Epithelial cell of alveolus of lung (primary cell): ENCODE results near the gene FEM1A. TPM values are rescaled to one million over a fixed set of nuclear protein-coding genes. Genes with fewer than 3 reads are reported as not detected.

Source experiments
- total RNA-seq: library from RNA; depleted of rRNA; stranded (reverse); fragments of >200 nt; gene quantifications from 2 replicates; pipeline ENCODE4 v1.2.1, GENCODE V29; 2015

FEM1A gene
- 11.7 and 12.5 TPM in 2 replicates for total RNA-seq

GRCh38 chr19:4791183-4792018, at the start of gene FEM1A:
TSS of gene FEM1A (plus strand) at chr19:4791734. CDS start at chr19:4791855, 121 bp downstream.

GRCh38 chr19:4831304-4831978, 39.9 kb downstream of the FEM1A start, which contains the start of gene TICAM1:
TSS of gene TICAM1 (minus strand) at chr19:4831712. CDS start at chr19:4818377, 13,335 bp downstream.

Other genes with a start within 250 kb of the FEM1A start
- gene SEMA6B, start 232.1 kb upstream of the FEM1A start, total RNA-seq, result 1.7 and 7.7 TPM in 2 replicates
- gene TNFAIP8L1, start 152.2 kb upstream of the FEM1A start, total RNA-seq, result 3.9 and 4.6 TPM in 2 replicates
- 94.0 and 239 TPM in 2 replicates for gene MYDGF, start 121.4 kb upstream of the FEM1A start, total RNA-seq
- 31.7 and 58.6 TPM in 2 replicates for gene DPP9, start 67.9 kb upstream of the FEM1A start, total RNA-seq
- gene TICAM1, start 40.0 kb downstream of the FEM1A start, total RNA-seq, result 4.1 and 5.1 TPM in 2 replicates
- gene PLIN3, start 75.9 kb downstream of the FEM1A start, total RNA-seq, result 66.3 and 146 TPM in 2 replicates
- not detected in 2 replicates for gene ARRDC5, start 111.2 kb downstream of the FEM1A start, total RNA-seq
- gene UHRF1, start 117.8 kb downstream of the FEM1A start, total RNA-seq, result 19.1 and 53.4 TPM in 2 replicates
- 19.1 and 32.8 TPM in 2 replicates for gene KDM4B, start 177.4 kb downstream of the FEM1A start, total RNA-seq